Measurements from ENCODE around the gene ASB11.

DNA sequence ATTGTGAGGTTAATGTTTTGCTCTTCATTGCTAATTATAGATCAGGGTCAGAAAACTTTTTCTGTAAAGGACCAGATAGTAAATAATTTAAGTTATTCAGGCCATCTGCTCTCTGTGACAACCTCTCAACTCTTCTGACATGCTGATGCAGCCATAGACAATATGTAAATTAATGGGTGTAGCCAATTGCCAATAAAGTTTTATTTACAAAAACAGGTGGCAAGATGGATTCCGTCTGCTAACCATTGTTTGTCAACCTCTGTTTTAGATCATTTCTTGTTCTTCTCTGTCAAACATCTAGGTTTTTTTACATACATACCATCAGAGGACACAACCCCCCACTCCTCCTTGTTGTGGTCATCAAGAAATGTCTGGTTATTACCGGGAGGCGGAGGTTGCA lies 79.3 kb downstream of the ASB11 start:
- TF ChIP-seq, protein P1, sequence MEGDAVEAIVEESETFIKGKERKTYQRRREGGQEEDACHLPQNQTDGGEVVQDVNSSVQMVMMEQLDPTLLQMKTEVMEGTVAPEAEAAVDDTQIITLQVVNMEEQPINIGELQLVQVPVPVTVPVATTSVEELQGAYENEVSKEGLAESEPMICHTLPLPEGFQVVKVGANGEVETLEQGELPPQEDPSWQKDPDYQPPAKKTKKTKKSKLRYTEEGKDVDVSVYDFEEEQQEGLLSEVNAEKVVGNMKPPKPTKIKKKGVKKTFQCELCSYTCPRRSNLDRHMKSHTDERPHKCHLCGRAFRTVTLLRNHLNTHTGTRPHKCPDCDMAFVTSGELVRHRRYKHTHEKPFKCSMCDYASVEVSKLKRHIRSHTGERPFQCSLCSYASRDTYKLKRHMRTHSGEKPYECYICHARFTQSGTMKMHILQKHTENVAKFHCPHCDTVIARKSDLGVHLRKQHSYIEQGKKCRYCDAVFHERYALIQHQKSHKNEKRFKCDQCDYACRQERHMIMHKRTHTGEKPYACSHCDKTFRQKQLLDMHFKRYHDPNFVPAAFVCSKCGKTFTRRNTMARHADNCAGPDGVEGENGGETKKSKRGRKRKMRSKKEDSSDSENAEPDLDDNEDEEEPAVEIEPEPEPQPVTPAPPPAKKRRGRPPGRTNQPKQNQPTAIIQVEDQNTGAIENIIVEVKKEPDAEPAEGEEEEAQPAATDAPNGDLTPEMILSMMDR (IDR thresholded peaks at IDR 0.05; ENCODE audit: insufficient read depth, low read length) = no peak
- TF ChIP-seq, protein P2, sequence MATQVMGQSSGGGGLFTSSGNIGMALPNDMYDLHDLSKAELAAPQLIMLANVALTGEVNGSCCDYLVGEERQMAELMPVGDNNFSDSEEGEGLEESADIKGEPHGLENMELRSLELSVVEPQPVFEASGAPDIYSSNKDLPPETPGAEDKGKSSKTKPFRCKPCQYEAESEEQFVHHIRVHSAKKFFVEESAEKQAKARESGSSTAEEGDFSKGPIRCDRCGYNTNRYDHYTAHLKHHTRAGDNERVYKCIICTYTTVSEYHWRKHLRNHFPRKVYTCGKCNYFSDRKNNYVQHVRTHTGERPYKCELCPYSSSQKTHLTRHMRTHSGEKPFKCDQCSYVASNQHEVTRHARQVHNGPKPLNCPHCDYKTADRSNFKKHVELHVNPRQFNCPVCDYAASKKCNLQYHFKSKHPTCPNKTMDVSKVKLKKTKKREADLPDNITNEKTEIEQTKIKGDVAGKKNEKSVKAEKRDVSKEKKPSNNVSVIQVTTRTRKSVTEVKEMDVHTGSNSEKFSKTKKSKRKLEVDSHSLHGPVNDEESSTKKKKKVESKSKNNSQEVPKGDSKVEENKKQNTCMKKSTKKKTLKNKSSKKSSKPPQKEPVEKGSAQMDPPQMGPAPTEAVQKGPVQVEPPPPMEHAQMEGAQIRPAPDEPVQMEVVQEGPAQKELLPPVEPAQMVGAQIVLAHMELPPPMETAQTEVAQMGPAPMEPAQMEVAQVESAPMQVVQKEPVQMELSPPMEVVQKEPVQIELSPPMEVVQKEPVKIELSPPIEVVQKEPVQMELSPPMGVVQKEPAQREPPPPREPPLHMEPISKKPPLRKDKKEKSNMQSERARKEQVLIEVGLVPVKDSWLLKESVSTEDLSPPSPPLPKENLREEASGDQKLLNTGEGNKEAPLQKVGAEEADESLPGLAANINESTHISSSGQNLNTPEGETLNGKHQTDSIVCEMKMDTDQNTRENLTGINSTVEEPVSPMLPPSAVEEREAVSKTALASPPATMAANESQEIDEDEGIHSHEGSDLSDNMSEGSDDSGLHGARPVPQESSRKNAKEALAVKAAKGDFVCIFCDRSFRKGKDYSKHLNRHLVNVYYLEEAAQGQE (IDR thresholded peaks at IDR 0.05; ENCODE audit: insufficient replicate concordance, low read depth) = no peak
- TF ChIP-seq POLR2AphosphoS5 (IDR thresholded peaks at IDR 0.05; ENCODE audit: low read depth) (no peak), SPI1 (IDR thresholded peaks at IDR 0.05; ENCODE audit: borderline replicate concordance, low read depth) (no peak), GABPA (IDR thresholded peaks at IDR 0.05; ENCODE audit: low read depth) (no peak)
